DND-41 (cell line): ENCODE results near the gene SLC35D1.

Experiments
- ATAC-seq: fragments of 200-7000 bp; cut with Tn5 transposase; 3 replicates; pipeline ENCODE4 v1.9.1; 2021; ENCODE audit warnings: low read depth; ENCODE audit not compliant: insufficient read depth
- DNase-seq: peaks from one replicate; pipeline ENCODE4 v3.0.0-alpha.2; 2020
- H2AFZ ChIP-seq: 2 replicates; pipeline ENCODE4 v1.6.0; 2012; ENCODE audit warnings: low read depth, low read length
- H3K27ac ChIP-seq: 2 replicates; pipeline ENCODE4 v1.5.1; 2012; ENCODE audit warnings: low read length, inconsistent platforms
- H3K27me3 ChIP-seq: fragments of 200-600 bp; sonication (generic); 2 replicates; pipeline ENCODE4 v1.6.0; 2012; ENCODE audit warnings: low read length, mild to moderate bottlenecking, inconsistent platforms; ENCODE audit not compliant: insufficient read depth, poor library complexity
- H3K36me3 ChIP-seq: 2 replicates; pipeline ENCODE4 v1.5.1; 2012; ENCODE audit warnings: low read length, inconsistent platforms; ENCODE audit not compliant: insufficient read depth
- H3K4me1 ChIP-seq: 2 replicates; pipeline ENCODE4 v1.5.1; 2012; ENCODE audit warnings: mild to moderate bottlenecking, low read length; ENCODE audit not compliant: insufficient read depth
- H3K4me2 ChIP-seq: 2 replicates; pipeline ENCODE4 v1.6.0; 2012; ENCODE audit warnings: mild to moderate bottlenecking, moderate library complexity, low read length, inconsistent platforms; ENCODE audit not compliant: insufficient read depth
- H3K4me3 ChIP-seq, 2 experiments: fragments of 200-600 bp in 1 of 2; shearing (Covaris generic) in 1 of 2; 2 replicates each; pipeline ENCODE4 v1.5.1; 2012 to 2016; ENCODE audit warnings: inconsistent platforms in 2 of 2, low read length in 2 of 2, mild to moderate bottlenecking in 2 of 2, low read depth in 1 of 2, moderate library complexity in 1 of 2
- H3K79me2 ChIP-seq: 2 replicates; pipeline ENCODE4 v1.6.0; 2012; ENCODE audit warnings: low read length, inconsistent platforms; ENCODE audit not compliant: insufficient read depth
- H3K9ac ChIP-seq: 2 replicates; pipeline ENCODE4 v1.6.0; 2012; ENCODE audit warnings: low read depth, mild to moderate bottlenecking, inconsistent platforms, low read length, moderate library complexity
- H3K9me3 ChIP-seq: 2 replicates; pipeline ENCODE4 v1.5.1; 2012; ENCODE audit warnings: low read length, moderate library complexity, mild to moderate bottlenecking, inconsistent platforms; ENCODE audit not compliant: insufficient read depth, severe bottlenecking
- H4K20me1 ChIP-seq: 2 replicates; pipeline ENCODE4 v1.6.0; 2012; ENCODE audit warnings: low read length; ENCODE audit not compliant: insufficient read depth
- EZH2 ChIP-seq: IDR thresholded peaks from 3 replicates; pipeline ENCODE4 v1.6.1; 2012; ENCODE audit warnings: borderline replicate concordance, low read depth, mild to moderate bottlenecking, moderate library complexity, low read length, inconsistent platforms; ENCODE audit not compliant: severe bottlenecking
- TF ChIP-seq, protein P1 (sequence below): IDR thresholded peaks from 2 replicates; pipeline ENCODE4 v1.5.1; 2012; ENCODE audit warnings: borderline replicate concordance, low read length, moderate library complexity, mild to moderate bottlenecking; ENCODE audit not compliant: poor library complexity, severe bottlenecking; ENCODE audit errors: extremely low read depth

The SLC35D1 gene

DNA sequence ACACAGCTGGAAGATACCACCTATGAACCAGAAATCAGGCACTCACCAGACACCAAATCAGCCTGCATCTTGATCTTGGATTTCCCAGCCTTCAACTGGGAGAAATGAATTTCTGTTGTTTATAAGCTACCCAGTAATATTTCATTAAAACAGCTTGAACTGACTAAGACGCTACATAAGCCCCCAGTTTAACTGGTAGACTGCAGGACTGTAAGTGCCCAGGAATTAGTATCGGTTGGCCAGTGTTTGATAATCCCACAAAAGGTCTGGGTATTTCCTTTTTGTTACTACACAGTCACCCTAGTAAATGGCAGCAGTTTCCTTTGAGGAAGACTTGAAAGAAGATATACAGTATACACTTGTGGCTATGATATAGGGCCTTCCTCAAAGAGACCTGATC, 7.3 kb upstream of the SLC35D1 start:
- Histone ChIP-seq H3K4me2 (no peak overlapping the region), H3K36me3 (no peaks in the 10 kb centered on the region), H3K4me3 (no peak overlapping the region), H3K79me2 (no peaks in the 10 kb centered on the region), H4K20me1 (no peaks in the 10 kb centered on the region), H3K9ac (no peak overlapping the region), H3K4me1 (no peaks in the 10 kb centered on the region), H3K9me3 (no peaks in the 10 kb centered on the region), H3K27me3 (peaks cover 10% of the 10 kb centered on the region), H2AFZ (no peak overlapping the region), H3K27ac (no peak overlapping the region)
- no peak for TF ChIP-seq EZH2
- TF ChIP-seq, protein P1, sequence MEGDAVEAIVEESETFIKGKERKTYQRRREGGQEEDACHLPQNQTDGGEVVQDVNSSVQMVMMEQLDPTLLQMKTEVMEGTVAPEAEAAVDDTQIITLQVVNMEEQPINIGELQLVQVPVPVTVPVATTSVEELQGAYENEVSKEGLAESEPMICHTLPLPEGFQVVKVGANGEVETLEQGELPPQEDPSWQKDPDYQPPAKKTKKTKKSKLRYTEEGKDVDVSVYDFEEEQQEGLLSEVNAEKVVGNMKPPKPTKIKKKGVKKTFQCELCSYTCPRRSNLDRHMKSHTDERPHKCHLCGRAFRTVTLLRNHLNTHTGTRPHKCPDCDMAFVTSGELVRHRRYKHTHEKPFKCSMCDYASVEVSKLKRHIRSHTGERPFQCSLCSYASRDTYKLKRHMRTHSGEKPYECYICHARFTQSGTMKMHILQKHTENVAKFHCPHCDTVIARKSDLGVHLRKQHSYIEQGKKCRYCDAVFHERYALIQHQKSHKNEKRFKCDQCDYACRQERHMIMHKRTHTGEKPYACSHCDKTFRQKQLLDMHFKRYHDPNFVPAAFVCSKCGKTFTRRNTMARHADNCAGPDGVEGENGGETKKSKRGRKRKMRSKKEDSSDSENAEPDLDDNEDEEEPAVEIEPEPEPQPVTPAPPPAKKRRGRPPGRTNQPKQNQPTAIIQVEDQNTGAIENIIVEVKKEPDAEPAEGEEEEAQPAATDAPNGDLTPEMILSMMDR, result no peak
- ATAC-seq (no peak), DNase-seq (no peak)

DNA sequence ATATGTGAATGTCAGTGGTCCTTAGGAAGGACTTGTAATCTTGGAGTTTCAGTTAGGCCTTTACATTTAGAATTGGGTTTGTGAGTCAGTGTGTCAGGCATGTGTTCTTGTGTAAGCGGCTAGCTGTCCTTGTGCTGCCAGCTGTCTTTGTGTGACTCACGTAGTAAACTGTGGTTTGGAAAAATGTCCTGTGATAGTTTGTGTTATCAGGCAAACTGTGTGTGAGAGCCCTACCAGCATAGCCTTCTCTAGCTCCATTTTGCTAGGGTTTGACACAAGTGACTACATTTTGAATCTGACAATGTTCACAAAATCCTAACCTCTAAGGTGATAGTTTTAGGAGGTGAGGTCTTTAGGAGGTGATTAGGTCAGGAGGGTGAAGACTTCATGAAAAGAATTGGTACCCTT, 6.9 kb upstream of the SLC35D1 start:
- no peak for DNase-seq
- no peaks in the 10 kb centered on the region for H3K36me3 ChIP-seq
- no peak overlapping the region for H3K27ac ChIP-seq
- ATAC-seq, result no peak
- H3K79me2 ChIP-seq, result no peaks in the 10 kb centered on the region
- no peaks in the 10 kb centered on the region for H3K4me1 ChIP-seq
- H3K27me3 ChIP-seq, result peaks cover 15% of the 10 kb centered on the region
- no peak overlapping the region for H3K9ac ChIP-seq
- no peaks in the 10 kb centered on the region for H3K9me3 ChIP-seq
- H3K4me2 ChIP-seq, result no peak overlapping the region
- H2AFZ ChIP-seq, result no peak overlapping the region
- H3K4me3 ChIP-seq, result no peak overlapping the region
- no peaks in the 10 kb centered on the region for H4K20me1 ChIP-seq
- TF ChIP-seq, protein P1, result no peak
- TF ChIP-seq EZH2, result no peak

DNA sequence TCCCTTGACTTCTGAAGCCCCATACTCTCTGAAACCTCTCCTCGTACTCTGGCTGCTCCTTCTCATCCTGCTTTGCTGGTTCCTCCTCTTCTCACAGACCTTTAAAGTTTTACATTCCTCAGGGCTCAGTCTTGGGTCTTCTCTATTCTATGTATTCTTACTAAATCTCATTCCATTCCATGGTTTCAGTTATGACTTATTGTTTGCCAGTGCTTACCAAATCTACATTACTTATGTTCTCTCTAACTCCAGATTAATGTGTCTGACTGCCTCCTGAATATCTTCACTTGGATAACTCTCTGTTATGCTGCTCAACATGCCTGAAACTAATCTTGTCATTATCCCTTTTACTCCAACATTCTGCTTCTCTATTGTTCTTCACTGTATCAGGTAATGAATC, 5.4 kb upstream of the SLC35D1 start:
- no peak for DNase-seq
- Histone ChIP-seq H3K4me2 (no peak overlapping the region), H2AFZ (no peak overlapping the region), H3K9ac (no peak overlapping the region), H3K27ac (no peak overlapping the region), H3K36me3 (no peaks in the 10 kb centered on the region), H3K4me1 (peaks cover 5% of the 10 kb centered on the region), H3K9me3 (no peaks in the 10 kb centered on the region), H3K27me3 (peaks cover 21% of the 10 kb centered on the region), H3K79me2 (no peaks in the 10 kb centered on the region), H3K4me3 (no peak overlapping the region), H4K20me1 (no peaks in the 10 kb centered on the region)
- ATAC-seq, result no peak
- TF ChIP-seq EZH2, result no peak
- TF ChIP-seq, protein P1, result no peak

DNA sequence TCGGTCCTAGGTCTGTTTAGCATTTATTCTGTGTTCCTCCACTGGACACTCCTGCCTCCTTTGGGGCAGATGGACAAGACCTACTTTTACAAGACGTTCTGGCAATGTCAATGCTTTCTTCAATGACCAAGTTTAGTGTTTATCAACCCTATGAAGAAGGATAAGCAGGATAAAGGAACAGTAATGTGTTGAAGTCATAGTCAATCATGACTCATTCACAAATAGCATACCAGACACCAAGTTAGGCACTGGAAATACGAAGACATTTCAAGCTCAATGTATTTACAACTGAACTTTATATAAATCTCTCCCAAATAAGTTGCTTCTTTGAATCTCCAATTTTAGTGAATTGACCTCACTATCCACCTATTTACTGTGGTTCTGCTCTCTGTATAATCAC, 4.8 kb upstream of the SLC35D1 start:
- Histone ChIP-seq H3K27ac (no peak overlapping the region), H3K4me1 (peaks cover 8% of the 10 kb centered on the region), H3K4me2 (no peak overlapping the region), H2AFZ (no peak overlapping the region), H3K9me3 (no peaks in the 10 kb centered on the region), H3K79me2 (no peaks in the 10 kb centered on the region), H3K4me3 (no peak overlapping the region), H3K27me3 (peaks cover 21% of the 10 kb centered on the region), H3K9ac (no peak overlapping the region), H4K20me1 (no peaks in the 10 kb centered on the region), H3K36me3 (no peaks in the 10 kb centered on the region; the same call in 1 of the 2 replicates)
- ATAC-seq (no peak), DNase-seq (no peak)
- TF ChIP-seq, protein P1, result no peak
- TF ChIP-seq EZH2, result no peak
